ENCODE data around the gene COX15.

DNA sequence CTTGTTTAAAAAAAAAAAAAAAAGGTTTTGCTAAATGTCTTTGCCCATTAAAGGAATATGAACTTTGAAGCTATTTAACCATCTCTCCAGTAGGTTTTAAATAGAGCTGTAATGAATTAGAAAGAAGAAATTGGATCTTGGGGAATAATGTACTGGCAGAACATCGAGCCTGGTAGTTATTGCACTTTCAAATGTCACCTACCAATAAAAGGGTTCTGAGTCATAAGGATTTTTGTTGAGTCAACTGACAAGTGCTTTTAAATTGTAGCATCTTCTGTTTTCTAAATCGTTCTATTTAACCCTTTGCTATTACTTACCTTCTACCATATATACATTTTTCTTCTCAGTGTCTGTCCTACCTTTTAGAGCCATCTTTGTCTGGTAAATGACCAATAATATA is 10.8 kb upstream of the COX15 start:
- TF ChIP-seq, protein P1, sequence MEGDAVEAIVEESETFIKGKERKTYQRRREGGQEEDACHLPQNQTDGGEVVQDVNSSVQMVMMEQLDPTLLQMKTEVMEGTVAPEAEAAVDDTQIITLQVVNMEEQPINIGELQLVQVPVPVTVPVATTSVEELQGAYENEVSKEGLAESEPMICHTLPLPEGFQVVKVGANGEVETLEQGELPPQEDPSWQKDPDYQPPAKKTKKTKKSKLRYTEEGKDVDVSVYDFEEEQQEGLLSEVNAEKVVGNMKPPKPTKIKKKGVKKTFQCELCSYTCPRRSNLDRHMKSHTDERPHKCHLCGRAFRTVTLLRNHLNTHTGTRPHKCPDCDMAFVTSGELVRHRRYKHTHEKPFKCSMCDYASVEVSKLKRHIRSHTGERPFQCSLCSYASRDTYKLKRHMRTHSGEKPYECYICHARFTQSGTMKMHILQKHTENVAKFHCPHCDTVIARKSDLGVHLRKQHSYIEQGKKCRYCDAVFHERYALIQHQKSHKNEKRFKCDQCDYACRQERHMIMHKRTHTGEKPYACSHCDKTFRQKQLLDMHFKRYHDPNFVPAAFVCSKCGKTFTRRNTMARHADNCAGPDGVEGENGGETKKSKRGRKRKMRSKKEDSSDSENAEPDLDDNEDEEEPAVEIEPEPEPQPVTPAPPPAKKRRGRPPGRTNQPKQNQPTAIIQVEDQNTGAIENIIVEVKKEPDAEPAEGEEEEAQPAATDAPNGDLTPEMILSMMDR (IDR thresholded peaks at IDR 0.05), result no peak
- no peak for TF ChIP-seq POLR2A (IDR thresholded peaks at IDR 0.05)

Data from adrenal gland (tissue), 5 donors.